ENCODE results near the gene PSMD1.
"Not testable (repeated sequence)": the region's sequence is repeated elsewhere in the genome, so short reads cannot be mapped to it uniquely, and the experiment has no call there.

GRCh38 chr2:231100321-231100720 lies 43.7 kb downstream of the PSMD1 start:
- not testable (repeated sequence) for TF ChIP-seq CTCF (IDR thresholded peaks at IDR 0.05; ENCODE audit: low read depth, low read length, poor library complexity, severe bottlenecking); EZH2phosphoT487 (IDR thresholded peaks at IDR 0.05; ENCODE audit: borderline replicate concordance, low read length)
